HG03039 (cell line): Measurements from ENCODE around the gene CMTM5.
"Not testable (repeated sequence)": the region's sequence is repeated elsewhere in the genome, so short reads cannot be mapped to it uniquely, and the experiment has no call there.

Experiments used
- ATAC-seq: cut with Tn5 transposase; IDR thresholded peaks from one replicate; pipeline ENCODE4 v1.9.1; 2021; ENCODE audit warnings: mild to moderate bottlenecking, moderate library complexity; ENCODE audit not compliant: unreplicated experiment

CMTM5 gene

DNA sequence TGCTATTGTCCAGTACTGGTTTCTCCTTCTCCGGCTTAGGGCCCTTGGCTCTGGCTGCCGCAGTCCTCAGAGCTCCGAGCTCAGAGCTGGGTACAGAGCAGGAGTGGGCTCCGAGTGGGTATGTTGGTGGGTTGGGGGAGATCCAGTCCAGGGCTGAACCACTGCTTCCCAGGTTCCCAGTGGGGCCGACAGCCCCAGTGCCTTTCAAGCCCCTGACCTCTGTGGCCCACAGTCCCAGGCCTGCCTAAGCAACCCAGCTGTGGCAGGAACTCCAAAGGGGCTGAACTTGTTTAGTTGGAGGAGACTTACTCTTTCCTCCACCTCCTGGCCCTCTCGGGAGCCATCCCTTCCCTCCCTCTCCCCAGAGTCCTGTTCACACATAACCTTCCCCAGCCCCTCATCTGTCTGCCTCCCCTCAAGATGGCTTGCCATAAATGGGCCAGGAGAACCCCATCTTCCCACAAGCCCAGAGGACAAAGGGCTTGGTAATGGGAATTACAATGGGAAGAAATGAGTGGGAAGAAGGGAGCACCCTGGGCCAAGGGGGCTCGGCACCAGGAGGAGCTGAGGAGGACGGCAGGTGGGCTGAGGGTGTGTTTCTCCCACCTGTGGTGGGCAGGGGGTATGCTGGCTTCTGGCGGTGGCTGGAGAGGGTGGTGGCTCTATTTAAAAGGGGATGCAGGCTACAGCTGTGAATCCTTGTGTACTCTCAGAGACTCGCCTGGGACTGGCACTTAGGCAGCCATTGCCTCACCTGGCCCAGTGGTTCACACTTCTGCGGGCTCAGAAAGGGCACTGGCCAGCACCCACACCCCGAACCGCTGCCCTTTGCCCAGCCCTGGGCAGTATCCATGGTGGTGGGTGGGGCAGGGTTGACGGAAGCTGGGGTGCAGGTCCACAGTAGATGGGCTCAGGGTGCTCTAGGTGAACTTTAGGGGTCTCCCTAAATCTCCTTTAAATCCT, 35.0 kb downstream of the CMTM5 start:
- no peak for ATAC-seq

DNA sequence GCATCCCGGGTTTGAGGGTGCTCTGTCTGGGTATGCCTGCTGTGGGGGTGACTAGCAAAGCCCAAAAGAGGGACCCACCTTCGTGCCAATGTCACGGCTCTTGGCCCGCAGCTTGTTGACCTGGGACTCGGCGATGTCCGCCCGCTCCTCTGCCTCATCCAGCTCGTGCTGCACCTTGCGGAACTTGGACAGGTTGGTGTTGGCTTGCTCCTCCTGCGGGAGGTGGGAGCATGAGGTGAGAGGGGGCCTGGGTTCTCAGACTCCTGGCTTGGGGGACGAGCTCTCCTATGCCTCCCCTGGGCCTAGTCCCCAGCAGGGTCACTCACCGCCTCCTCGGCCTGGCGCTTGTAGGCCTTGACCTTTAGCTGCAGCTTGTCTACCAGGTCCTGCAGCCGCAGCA, 36.8 kb downstream of the CMTM5 start:
- no peak for ATAC-seq

DNA sequence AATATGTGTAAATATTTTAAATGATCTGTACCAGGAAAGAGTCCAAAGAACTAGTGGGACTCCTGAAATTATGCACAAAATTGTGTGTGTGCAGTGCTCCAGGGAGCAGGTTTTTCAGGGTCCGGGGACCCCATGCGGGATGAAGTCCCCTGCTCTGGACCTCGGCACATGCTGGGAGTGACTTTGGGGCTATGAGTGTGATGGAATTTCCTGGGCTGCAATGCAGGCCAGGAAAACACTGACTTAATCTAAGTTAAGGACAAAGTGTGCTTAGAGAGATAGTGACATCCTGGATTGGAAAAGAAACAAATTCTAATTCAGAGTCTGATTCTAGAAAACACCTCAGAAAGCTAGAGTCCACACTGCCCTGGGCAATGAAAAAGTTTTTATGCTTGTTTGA, 37.4 kb downstream of the CMTM5 start:
- no peak for ATAC-seq

DNA sequence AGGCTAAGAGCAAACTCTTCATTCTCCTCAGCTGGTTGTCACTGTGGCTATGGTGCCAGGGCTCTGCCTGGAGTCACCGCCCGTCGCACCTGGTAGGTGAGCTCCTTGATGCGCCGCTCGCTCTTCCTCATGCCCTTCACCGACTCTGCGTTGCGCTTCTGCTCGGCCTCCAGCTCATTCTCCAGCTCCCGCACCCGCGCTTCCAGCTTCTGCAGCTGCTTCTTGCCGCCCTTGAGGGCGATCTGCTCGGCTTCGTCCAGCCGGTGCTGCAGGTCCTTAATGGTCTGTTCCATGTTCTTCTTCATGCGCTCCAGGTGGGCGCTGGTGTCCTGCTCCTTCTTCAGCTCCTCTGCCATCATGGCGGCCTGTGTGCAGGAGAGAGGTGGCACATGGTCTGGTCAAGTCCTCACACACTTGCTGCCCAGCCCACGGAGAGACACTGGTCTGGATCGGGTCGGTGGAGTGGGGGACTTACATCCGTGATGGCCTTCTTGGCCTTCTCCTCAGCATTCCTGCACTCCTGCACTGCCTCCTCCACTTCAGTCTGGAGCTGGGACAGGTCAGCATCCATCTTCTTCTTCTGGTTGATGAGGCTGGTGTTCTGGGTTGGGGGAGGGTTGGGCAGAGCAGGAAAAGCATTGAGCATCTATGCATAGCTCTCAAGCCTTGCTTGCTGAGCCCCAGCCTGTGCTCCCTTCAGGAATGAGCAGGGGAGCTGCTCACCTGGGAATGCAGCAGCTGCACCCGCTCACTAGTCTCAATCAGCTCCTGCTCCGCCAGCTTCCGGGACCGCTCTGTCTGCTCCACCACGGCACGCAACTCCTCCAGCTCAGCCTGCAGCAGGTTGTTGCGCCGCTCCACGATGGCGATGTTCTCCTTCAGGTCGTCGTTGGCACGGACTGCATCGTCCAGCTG, 38.3 kb downstream of the CMTM5 start:
- no peak for ATAC-seq

GRCh38 chr14:23415821-23416778, 39.3 kb downstream of the CMTM5 start:
- no peak for ATAC-seq

DNA sequence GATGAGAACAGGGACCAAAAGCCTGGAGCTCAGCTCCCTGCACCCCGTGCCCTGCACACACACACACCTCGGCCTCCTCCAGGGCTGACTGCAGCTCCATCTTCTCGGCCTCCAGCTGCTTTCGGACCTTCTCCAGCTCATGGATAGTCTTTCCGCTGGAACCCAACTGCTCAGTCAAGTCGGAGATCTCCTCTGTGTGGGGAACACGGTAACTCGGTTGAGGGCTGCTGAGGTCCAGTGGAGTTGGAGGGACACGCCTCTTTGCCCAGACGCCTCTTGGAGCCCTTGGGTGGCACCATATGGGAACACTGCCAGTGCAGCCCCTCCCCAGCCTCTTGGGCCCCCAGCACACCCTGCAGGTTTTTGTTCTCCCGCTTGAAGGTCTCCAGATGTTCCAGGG, 40.0 kb downstream of the CMTM5 start:
- no peak for ATAC-seq

DNA sequence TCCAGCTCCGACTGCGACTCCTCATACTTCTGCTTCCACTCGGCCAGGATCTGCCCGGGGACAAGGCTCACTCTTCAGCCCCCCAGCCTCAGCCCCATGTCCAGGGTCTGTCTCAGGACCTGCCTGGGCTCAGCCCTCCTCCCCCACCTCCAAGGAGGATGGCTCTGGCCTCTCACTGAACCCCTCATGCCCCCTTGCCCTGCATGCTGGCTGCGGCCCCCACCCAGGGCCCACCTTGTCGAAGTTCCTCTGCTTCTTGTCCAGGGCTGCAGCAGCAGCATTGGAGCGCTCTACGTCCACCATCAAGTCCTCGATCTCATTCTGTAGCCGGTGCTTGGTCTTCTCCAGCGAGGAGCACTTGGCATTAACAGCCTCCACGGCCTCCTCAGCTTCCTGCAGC, 40.4 kb downstream of the CMTM5 start:
- ATAC-seq: not testable (repeated sequence)

DNA sequence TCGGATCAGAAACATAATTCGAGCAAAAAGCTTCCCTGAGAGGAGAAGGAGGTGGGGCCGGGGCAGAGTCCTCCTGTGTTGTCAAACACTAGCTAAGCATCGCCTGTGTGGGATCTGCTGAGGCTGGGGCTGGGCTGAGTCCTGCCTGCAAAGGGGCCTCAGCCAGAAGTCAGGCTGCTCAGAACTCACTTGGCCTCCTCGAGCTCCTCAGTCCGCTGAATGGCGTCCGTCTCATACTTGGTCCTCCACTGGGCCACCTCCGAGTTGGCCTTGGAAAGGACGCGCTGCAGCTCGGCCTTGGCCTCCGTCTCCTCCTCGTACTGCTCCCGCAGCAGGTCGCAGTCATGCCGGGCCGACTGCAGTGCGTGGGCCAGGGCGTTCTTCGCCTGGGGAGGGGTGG, 41.2 kb downstream of the CMTM5 start:
- ATAC-seq: no peak

DNA sequence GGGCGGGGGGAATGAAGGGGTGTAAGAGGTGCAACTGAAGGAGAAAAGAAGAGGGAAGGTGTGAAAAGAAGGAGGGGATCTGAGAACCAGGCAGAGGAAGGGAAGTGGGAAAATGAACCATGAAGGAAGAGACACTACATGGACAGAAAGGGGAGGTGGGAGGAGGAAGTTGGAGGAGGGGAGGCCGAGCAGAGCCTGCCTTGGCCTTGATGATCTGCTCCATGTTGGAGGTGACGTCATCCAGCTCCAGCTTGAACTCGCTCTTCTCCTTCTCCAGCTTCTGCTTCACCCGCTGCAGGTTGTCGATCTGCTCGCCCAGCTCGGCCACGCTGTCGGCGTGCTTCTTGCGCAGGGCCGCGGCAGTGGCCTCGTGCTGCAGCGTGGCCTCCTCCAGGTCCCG, 42.8 kb downstream of the CMTM5 start:
- ATAC-seq: not testable (repeated sequence)

- no peak for ATAC-seq
These were observed 44.7 kb downstream of the CMTM5 start for GRCh38 chr14:23421594-23421993.

GRCh38 chr14:23423657-23424056, 46.8 kb downstream of the CMTM5 start:
- ATAC-seq: no peak

DNA sequence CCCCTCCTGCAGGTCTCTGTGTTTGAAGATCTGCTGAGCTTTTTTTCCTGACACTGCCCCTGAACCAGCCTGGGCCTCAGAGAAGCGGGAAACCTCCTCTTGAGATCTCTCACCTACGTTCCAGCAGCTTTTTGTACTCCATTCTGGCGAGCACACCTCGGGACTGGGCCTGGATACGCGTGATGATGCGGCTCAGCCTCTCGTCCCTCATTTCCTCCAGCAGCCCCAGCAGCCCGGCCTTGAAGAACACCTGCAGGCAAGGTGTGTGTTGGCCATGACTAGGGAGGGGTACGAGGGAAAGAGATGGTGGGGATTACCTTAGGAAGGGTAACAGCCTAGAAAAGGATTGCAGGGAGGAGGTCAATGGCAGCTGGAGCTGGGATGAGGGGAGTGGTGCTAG, 48.3 kb downstream of the CMTM5 start:
- no peak for ATAC-seq

- not testable (repeated sequence) for ATAC-seq
These were observed 49.0 kb downstream of the CMTM5 start for GRCh38 chr14:23425798-23426197.

- ATAC-seq: no peak
These were observed 52.0 kb downstream of the CMTM5 start for GRCh38 chr14:23428686-23429495.
